Neural progenitor cell (in vitro differentiated cells): ENCODE measurements around the gene TTYH1. TPM values are rescaled to one million over a fixed set of nuclear protein-coding genes. Genes with fewer than 3 reads are reported as not detected.
A peak's percentile ranks its signal among the peaks of the same experiment; 100 is the strongest.

Experiments
- DNase-seq: peaks from one replicate; pipeline ENCODE4 v3.0.0-alpha.2; 2016; ENCODE audit warnings: low spot score
- H2AFZ ChIP-seq: fragments of 200-600 bp; sonication (generic); replicated peaks from 2 replicates; pipeline ENCODE4 v1.6.1; 2016; ENCODE audit warnings: antibody characterized with exemption
- H3F3A ChIP-seq: fragments of 200-600 bp; sonication (generic); 2 replicates; pipeline ENCODE4 v1.6.1; 2016; ENCODE audit warnings: antibody characterized with exemption, low read depth
- H3K27ac ChIP-seq: fragments of 200-600 bp; sonication (generic); 2 replicates; pipeline ENCODE4 v1.5.1; 2016; ENCODE audit warnings: mild to moderate bottlenecking
- H3K27me3 ChIP-seq: fragments of 200-600 bp; sonication (generic); 2 replicates; pipeline ENCODE4 v1.6.1; 2016; ENCODE audit warnings: mild to moderate bottlenecking, moderate library complexity
- H3K36me3 ChIP-seq: fragments of 200-600 bp; sonication (generic); 2 replicates; pipeline ENCODE4 v1.5.1; 2016
- H3K4me1 ChIP-seq: fragments of 200-600 bp; sonication (generic); 2 replicates; pipeline ENCODE4 v1.6.1; 2016; ENCODE audit warnings: mixed run types
- H3K4me2 ChIP-seq: fragments of 200-600 bp; sonication (generic); 2 replicates; pipeline ENCODE4 v1.6.1; 2016
- H3K4me3 ChIP-seq: fragments of 200-600 bp; sonication (generic); 2 replicates; pipeline ENCODE4 v1.5.1; 2016
- H3K79me2 ChIP-seq: fragments of 200-600 bp; sonication (generic); 2 replicates; pipeline ENCODE4 v1.6.1; 2016; ENCODE audit warnings: low read depth
- H3K9ac ChIP-seq: fragments of 200-600 bp; sonication (generic); 2 replicates; pipeline ENCODE4 v1.6.1; 2016
- H3K9me3 ChIP-seq: fragments of 200-600 bp; sonication (generic); 2 replicates; pipeline ENCODE4 v1.5.1; 2016; ENCODE audit warnings: low read depth
- H4K20me1 ChIP-seq: fragments of 200-600 bp; sonication (generic); 2 replicates; pipeline ENCODE4 v1.6.1; 2016; ENCODE audit warnings: low read depth
- H3K27ac Mint-ChIP-seq: 3 replicates; pipeline ENCODE4 v1.8.0; 2021; ENCODE audit warnings: mixed read lengths
- H3K27me3 Mint-ChIP-seq: 2 replicates; pipeline ENCODE4 v1.8.0; 2022; ENCODE audit warnings: low read depth, mild to moderate bottlenecking, inconsistent platforms, moderate library complexity, mixed read lengths; ENCODE audit not compliant: insufficient read depth
- H3K36me3 Mint-ChIP-seq: 3 replicates; pipeline ENCODE4 v1.8.0; 2021; ENCODE audit warnings: mixed read lengths
- H3K4me1 Mint-ChIP-seq: 3 replicates; pipeline ENCODE4 v1.8.0; 2021; ENCODE audit warnings: mixed read lengths
- H3K4me3 Mint-ChIP-seq: 3 replicates; pipeline ENCODE4 v1.8.0; 2021; ENCODE audit warnings: mild to moderate bottlenecking, moderate library complexity, mixed read lengths
- H3K9me3 Mint-ChIP-seq: 3 replicates; pipeline ENCODE4 v1.8.0; 2020; ENCODE audit warnings: mixed read lengths
- CTCF ChIP-seq: fragments of 200-600 bp; sonication (generic); IDR thresholded peaks from 2 replicates; pipeline ENCODE4 v1.5.1; 2017; ENCODE audit warnings: antibody characterized with exemption, mild to moderate bottlenecking
- EZH2 ChIP-seq: fragments of 200-600 bp; sonication (generic); IDR thresholded peaks from 2 replicates; pipeline ENCODE4 v1.6.1; 2017; ENCODE audit warnings: antibody characterized with exemption, mild to moderate bottlenecking, moderate library complexity
- EZH2phosphoT487 ChIP-seq: fragments of 200-600 bp; sonication (generic); IDR thresholded peaks from 2 replicates; pipeline ENCODE4 v1.6.1; 2017; ENCODE audit warnings: antibody characterized with exemption
- total RNA-seq: library from RNA; depleted of rRNA; stranded (reverse); fragments of >200 nt; gene quantifications from 2 replicates; pipeline ENCODE4 v1.2.3, GENCODE V29; 2015; ENCODE audit warnings: low replicate concordance

Gene TTYH1
- total RNA-seq, 1 donor from 2014 or later = 34.2 TPM

GRCh38 chr19:54383330-54383729 is 31.9 kb upstream of the TTYH1 start:
- TF ChIP-seq EZH2 = no peak
- TF ChIP-seq EZH2phosphoT487 = no peak
- Mint-ChIP-seq H3K27me3 (peaks cover 8% of the 10 kb centered on the region), H3K4me1 (peaks cover 3% of the 10 kb centered on the region), H3K27ac (no peak overlapping the region), H3K36me3 (no peaks in the 10 kb centered on the region), H3K4me3 (no peak overlapping the region), H3K9me3 (no peaks in the 10 kb centered on the region)
- no peaks in the 10 kb centered on the region for H3K36me3 ChIP-seq
- no peaks in the 10 kb centered on the region for H3K79me2 ChIP-seq
- H3F3A ChIP-seq = no peaks in the 10 kb centered on the region
- no peak overlapping the region for H3K27ac ChIP-seq
- H3K4me2 ChIP-seq = no peak overlapping the region
- no peak overlapping the region for H2AFZ ChIP-seq
- no peak overlapping the region for H3K4me3 ChIP-seq
- no peak overlapping the region for H3K9ac ChIP-seq
- no peaks in the 10 kb centered on the region for H4K20me1 ChIP-seq
- peaks cover 41% of the 10 kb centered on the region for H3K27me3 ChIP-seq
- no peaks in the 10 kb centered on the region for H3K4me1 ChIP-seq
- H3K9me3 ChIP-seq = no peaks in the 10 kb centered on the region
- DNase-seq = no peak

GRCh38 chr19:54387991-54388801 is 27.1 kb upstream of the TTYH1 start:
- H3K9me3 Mint-ChIP-seq = no peaks in the 10 kb centered on the region
- H3K4me3 Mint-ChIP-seq = peak overlapping the region; percentile 73
- H3K4me3 ChIP-seq = peak overlapping the region; percentile 22
- peaks cover 6% of the 10 kb centered on the region for H3F3A ChIP-seq
- H3K9ac ChIP-seq = no peak overlapping the region
- peaks cover 15% of the 10 kb centered on the region for H3K27me3 Mint-ChIP-seq
- no peak overlapping the region for H3K27ac ChIP-seq
- H4K20me1 ChIP-seq = no peaks in the 10 kb centered on the region
- H3K4me2 ChIP-seq = peak overlapping the region; percentile 57
- H2AFZ ChIP-seq = peak overlapping the region; percentile 50
- no peak overlapping the region for H3K27ac Mint-ChIP-seq
- H3K36me3 Mint-ChIP-seq = no peaks in the 10 kb centered on the region
- H3K9me3 ChIP-seq = no peaks in the 10 kb centered on the region
- H3K4me1 ChIP-seq = peaks cover 6% of the 10 kb centered on the region
- no peaks in the 10 kb centered on the region for H3K79me2 ChIP-seq
- H3K36me3 ChIP-seq = no peaks in the 10 kb centered on the region
- peaks cover 51% of the 10 kb centered on the region for H3K27me3 ChIP-seq
- DNase-seq = no peak
- TF ChIP-seq EZH2phosphoT487 (no peak), CTCF (no peak), EZH2 (no peak)
- H3K4me1 Mint-ChIP-seq = peaks cover 18% of the 10 kb centered on the region

- DNase-seq = no peak
- H3K4me2 ChIP-seq = peak overlapping the region; percentile 57
- H2AFZ ChIP-seq = peak overlapping the region; percentile 50
- peaks cover 6% of the 10 kb centered on the region for H3K4me1 ChIP-seq
- peaks cover 51% of the 10 kb centered on the region for H3K27me3 ChIP-seq
- H3K79me2 ChIP-seq = no peaks in the 10 kb centered on the region
- no peak overlapping the region for H3K4me3 ChIP-seq
- no peaks in the 10 kb centered on the region for H3K9me3 ChIP-seq
- H3K9me3 Mint-ChIP-seq = no peaks in the 10 kb centered on the region
- no peaks in the 10 kb centered on the region for H3K36me3 Mint-ChIP-seq
- H3K36me3 ChIP-seq = no peaks in the 10 kb centered on the region
- TF ChIP-seq EZH2 = no peak
- TF ChIP-seq CTCF = no peak
- no peak for TF ChIP-seq EZH2phosphoT487
- H3K9ac ChIP-seq = no peak overlapping the region
- no peak overlapping the region for H3K27ac ChIP-seq
- no peak overlapping the region for H3K27ac Mint-ChIP-seq
- peaks cover 18% of the 10 kb centered on the region for H3K4me1 Mint-ChIP-seq
- peaks cover 6% of the 10 kb centered on the region for H3F3A ChIP-seq
- no peaks in the 10 kb centered on the region for H4K20me1 ChIP-seq
- peak overlapping the region; percentile 73 for H3K4me3 Mint-ChIP-seq
- H3K27me3 Mint-ChIP-seq = peaks cover 15% of the 10 kb centered on the region
These were observed 26.5 kb upstream of the TTYH1 start for GRCh38 chr19:54388802-54389139.

- Mint-ChIP-seq H3K9me3 (no peaks in the 10 kb centered on the region), H3K27ac (no peak overlapping the region)
These were observed 25.7 kb upstream of the TTYH1 start for GRCh38 chr19:54389553-54389952.

More at GRCh38 chr19:54389553-54389952, 25.7 kb upstream of the TTYH1 start:
- Histone ChIP-seq H2AFZ (no peak overlapping the region), H3K36me3 (no peaks in the 10 kb centered on the region), H3F3A (peaks cover 6% of the 10 kb centered on the region), H3K4me1 (peaks cover 6% of the 10 kb centered on the region), H3K9me3 (no peaks in the 10 kb centered on the region), H3K27ac (no peak overlapping the region), H3K4me3 (no peak overlapping the region), H3K9ac (no peak overlapping the region), H3K27me3 (peaks cover 51% of the 10 kb centered on the region), H3K79me2 (no peaks in the 10 kb centered on the region), H4K20me1 (no peaks in the 10 kb centered on the region), H3K4me2 (no peak overlapping the region)
- peaks cover 15% of the 10 kb centered on the region for H3K27me3 Mint-ChIP-seq
- no peak overlapping the region for H3K4me3 Mint-ChIP-seq
- no peak for DNase-seq
- TF ChIP-seq EZH2 = no peak
- no peak for TF ChIP-seq EZH2phosphoT487
- TF ChIP-seq CTCF = no peak
- H3K4me1 Mint-ChIP-seq = peaks cover 18% of the 10 kb centered on the region
- no peaks in the 10 kb centered on the region for H3K36me3 Mint-ChIP-seq
